ENCODE measurements around the gene TNFRSF1B.

TNFRSF1B gene

DNA sequence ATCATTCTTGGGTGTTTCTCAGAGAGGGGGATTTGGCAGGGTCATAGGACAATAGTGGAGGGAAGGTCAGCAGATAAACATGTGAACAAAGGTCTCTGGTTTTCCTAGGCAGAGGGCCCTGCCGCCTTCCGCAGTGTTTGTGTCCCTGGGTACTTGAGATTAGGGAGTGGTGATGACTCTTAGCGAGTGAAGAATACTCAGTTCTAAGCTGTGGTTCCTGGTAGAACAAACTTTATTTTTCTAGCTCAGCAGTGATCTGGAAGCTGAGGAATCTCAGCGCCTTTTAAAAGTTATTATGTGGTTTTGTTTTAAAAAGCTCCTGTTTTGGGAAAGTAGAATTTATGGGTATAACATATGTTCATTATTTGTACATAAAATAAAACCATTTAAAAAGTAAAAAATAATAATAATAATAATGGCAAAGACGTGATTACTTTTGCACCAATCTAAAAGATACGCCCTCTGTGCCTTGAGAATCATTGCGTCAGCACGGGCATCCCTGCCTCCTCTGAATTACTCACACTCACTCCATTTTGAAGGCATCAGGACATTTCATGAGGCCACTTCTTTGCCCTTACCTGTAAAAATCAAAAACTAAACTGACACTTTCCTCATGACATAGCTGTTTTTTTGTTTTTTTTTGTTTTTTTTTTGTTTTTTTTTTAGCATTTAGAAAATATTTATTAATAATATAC is 29.7 kb upstream of the TNFRSF1B start:
- Mint-ChIP-seq H3K9me3 (no peaks in the 10 kb centered on the region), H3K36me3 (peaks cover 20% of the 10 kb centered on the region), H3K4me3 (no peak overlapping the region), H3K4me1 (peaks cover 19% of the 10 kb centered on the region), H3K27ac (no peak overlapping the region)
- ATAC-seq (no peak), DNase-seq (ENCODE audit: low spot score in 2 of 2) (no peak)

DNA sequence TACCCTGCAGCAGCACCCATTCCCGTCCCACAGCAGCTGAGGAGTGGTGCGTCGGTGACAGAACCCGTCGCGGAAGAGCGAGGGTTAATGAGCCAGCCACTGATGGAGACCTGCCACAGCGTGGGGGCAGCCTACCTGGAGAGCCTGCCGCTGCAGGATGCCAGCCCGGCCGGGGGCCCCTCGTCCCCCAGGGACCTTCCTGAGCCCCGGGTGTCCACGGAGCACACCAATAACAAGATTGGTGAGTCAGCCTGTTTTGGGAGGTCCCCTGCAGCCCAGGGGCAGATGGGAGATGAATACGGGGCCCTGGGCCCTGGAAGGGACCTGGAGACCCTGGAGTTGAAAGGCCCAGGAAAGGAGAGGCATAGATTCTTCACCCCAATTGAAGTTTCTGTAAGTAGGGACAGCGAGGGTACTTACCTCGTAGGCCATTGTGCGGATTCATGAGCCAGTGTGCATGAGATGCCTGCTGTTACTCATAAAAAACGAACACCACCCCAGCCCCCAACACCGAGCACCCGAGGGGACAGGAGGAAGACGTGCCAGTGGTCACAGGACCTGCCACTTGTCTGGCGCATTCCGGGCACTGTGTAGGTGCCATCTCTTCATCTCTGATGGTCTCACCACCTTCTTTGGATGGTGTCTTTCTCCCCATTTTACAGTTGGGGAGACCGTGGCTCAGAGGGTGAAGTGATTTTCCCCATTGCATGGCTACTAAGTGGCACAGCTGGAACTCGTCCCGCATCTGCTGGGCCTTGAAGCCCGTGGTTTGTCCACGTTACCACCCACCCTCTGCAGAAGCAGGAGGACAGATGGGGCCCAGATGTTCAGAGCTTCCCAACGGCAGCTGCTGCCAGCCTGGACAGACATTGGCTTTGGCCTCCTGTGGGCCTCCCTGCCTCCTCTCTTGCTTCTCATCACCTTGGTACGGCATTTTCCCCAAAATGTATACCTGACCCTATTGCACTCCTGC is 28.3 kb upstream of the TNFRSF1B start:
- H3K27ac Mint-ChIP-seq, result peak overlapping the region; percentile 83
- no peak for DNase-seq (ENCODE audit: low spot score in 2 of 2)

DNA sequence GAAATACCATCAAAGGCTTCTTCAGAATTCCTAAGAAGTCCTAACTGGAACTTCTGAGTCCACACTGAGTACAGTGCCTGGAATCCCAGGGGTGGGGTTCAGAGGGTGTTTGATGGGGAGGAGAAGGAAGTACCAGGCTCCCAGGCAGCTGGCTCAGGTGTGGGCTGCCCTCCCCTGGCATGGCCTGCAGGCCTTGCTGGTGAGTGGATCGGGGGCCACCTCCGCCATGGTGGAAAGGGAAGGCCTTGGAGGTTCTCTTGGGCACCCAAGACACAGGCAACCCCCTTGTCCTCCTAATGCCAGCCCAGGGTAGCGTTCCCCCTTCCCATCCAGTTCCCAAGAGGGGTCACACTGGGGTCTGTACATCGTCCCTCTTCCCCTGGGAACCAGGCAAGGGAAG is 26.8 kb upstream of the TNFRSF1B start:
- Mint-ChIP-seq H3K36me3 (peaks cover 9% of the 10 kb centered on the region), H3K4me1 (peaks cover 19% of the 10 kb centered on the region), H3K4me3 (no peak overlapping the region), H3K27ac (peak overlapping the region; percentile 83), H3K9me3 (no peaks in the 10 kb centered on the region)
- DNase-seq (ENCODE audit: low spot score in 2 of 2) (no peak), ATAC-seq (no peak)

More for the DNA sequence above, 28.3 kb upstream of the TNFRSF1B start:
- ATAC-seq, result peak; percentile 31
- Mint-ChIP-seq H3K4me3 (no peak overlapping the region), H3K9me3 (no peaks in the 10 kb centered on the region), H3K4me1 (peaks cover 17% of the 10 kb centered on the region), H3K36me3 (peaks cover 11% of the 10 kb centered on the region)

DNA sequence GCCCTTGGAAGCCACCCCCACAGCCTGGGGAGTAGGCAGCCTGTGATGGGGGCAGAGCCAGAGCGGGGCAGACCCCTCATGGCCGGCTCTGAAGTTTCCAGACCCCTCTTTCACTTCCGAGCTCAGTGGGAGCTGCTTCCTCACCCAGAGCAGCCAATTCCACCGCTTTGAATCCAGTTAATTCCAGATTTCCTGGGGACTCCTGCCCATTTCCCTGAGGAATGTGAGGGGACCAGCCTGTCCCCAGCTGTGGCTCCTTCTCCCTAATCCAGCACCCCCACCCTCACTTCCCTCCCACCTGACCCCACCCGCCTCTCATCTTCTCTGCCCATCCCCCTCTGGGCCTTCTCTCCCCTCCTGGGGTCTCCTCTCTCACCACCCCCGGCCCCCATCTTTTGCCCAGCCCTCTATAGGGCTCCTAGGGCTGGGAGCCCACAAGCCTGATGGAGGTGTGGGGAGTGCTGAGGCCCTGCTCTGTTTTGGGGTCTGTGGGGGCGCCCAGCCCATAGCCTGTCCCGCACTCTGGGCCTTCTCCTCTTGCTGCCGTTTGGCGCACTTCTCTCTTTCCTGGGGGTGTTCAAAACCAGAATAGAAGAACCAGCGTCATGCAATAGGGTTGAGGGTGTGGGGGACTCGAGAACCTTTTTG is 26.2 kb upstream of the TNFRSF1B start:
- Mint-ChIP-seq H3K9me3 (no peaks in the 10 kb centered on the region), H3K4me3 (no peak overlapping the region), H3K4me1 (peaks cover 23% of the 10 kb centered on the region), H3K36me3 (peaks cover 9% of the 10 kb centered on the region), H3K27ac (no peak overlapping the region)
- no peak for DNase-seq (ENCODE audit: low spot score in 2 of 2)
- no peak for ATAC-seq

DNA sequence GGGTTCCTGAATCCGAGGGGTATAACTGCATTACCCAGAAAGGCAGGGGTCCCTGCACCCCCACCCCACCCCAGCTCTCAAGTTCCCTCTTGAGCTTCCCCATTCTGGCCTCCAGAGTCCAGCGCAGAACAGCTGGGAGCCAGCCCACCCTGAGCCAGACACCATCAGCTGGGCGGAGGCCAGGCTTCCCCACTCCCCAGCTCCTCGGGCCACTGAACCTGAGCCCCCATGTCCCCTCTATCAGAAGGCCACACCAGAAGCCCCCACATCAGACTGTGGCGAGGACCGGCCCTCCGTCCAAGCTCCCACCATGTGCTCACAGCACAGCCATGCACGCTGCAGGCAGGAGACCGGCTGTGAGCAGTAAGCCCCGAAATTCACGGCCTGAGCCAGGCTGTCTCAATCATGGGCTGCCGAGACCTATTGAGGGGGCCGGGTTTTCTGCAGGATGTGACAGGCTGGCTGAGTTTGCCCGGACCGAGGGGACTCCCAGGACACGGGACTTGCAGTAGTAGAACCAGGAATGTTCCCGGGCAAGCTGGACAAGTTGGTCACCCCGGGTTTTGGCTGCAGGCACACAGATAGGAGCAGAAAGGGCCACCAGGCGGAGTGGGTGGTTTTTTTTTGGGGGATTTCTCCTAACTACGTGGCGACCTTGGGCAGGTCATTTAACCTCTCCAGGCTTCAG is 25.5 kb upstream of the TNFRSF1B start:
- Mint-ChIP-seq H3K4me3 (no peak overlapping the region), H3K27ac (no peak overlapping the region), H3K4me1 (peaks cover 26% of the 10 kb centered on the region), H3K9me3 (no peaks in the 10 kb centered on the region), H3K36me3 (peaks cover 9% of the 10 kb centered on the region)
- DNase-seq (ENCODE audit: low spot score in 2 of 2), result no peak
- ATAC-seq, result no peak

DNA sequence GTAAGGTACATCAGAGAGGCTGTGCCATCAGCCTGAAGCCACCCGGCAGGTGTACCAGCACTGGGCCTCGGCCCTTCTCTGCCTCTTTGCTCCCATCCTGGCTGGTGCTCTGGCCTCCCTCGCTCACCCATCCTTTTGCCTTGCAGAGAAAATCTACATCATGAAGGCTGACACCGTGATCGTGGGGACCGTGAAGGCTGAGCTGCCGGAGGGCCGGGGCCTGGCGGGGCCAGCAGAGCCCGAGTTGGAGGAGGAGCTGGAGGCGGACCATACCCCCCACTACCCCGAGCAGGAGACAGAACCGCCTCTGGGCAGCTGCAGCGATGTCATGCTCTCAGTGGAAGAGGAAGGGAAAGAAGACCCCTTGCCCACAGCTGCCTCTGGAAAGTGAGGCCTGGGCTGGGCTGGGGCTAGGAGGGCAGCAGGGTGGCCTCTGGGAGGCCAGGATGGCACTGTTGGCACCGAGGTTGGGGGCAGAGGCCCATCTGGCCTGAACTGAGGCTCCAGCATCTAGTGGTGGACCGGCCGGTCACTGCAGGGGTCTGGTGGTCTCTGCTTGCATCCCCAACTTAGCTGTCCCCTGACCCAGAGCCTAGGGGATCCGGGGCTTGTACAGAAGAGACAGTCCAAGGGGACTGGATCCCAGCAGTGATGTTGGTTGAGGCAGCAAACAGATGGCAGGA is 24.5 kb upstream of the TNFRSF1B start:
- Mint-ChIP-seq H3K9me3 (no peaks in the 10 kb centered on the region), H3K27ac (peak overlapping the region; percentile 86), H3K36me3 (peaks cover 18% of the 10 kb centered on the region), H3K4me3 (no peak overlapping the region), H3K4me1 (peaks cover 36% of the 10 kb centered on the region)
- ATAC-seq (no peak), DNase-seq (ENCODE audit: low spot score in 2 of 2) (no peak)

DNA sequence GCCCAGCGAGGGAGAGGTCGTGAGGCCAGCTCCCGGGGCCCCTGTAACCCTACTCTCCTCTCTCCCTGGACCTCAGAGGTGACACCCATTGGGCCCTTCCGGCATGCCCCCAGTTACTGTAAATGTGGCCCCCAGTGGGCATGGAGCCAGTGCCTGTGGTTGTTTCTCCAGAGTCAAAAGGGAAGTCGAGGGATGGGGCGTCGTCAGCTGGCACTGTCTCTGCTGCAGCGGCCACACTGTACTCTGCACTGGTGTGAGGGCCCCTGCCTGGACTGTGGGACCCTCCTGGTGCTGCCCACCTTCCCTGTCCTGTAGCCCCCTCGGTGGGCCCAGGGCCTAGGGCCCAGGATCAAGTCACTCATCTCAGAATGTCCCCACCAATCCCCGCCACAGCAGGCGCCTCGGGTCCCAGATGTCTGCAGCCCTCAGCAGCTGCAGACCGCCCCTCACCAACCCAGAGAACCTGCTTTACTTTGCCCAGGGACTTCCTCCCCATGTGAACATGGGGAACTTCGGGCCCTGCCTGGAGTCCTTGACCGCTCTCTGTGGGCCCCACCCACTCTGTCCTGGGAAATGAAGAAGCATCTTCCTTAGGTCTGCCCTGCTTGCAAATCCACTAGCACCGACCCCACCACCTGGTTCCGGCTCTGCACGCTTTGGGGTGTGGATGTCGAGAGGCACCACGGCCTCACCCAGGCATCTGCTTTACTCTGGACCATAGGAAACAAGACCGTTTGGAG is 23.7 kb upstream of the TNFRSF1B start:
- peak overlapping the region; percentile 13 for H3K4me3 Mint-ChIP-seq
- DNase-seq (ENCODE audit: low spot score in 2 of 2) (no peak), ATAC-seq (no peak)
- peaks cover 18% of the 10 kb centered on the region for H3K36me3 Mint-ChIP-seq
- no peaks in the 10 kb centered on the region for H3K9me3 Mint-ChIP-seq
- peaks cover 44% of the 10 kb centered on the region for H3K4me1 Mint-ChIP-seq
- H3K27ac Mint-ChIP-seq, result peak overlapping the region; percentile 86

DNA sequence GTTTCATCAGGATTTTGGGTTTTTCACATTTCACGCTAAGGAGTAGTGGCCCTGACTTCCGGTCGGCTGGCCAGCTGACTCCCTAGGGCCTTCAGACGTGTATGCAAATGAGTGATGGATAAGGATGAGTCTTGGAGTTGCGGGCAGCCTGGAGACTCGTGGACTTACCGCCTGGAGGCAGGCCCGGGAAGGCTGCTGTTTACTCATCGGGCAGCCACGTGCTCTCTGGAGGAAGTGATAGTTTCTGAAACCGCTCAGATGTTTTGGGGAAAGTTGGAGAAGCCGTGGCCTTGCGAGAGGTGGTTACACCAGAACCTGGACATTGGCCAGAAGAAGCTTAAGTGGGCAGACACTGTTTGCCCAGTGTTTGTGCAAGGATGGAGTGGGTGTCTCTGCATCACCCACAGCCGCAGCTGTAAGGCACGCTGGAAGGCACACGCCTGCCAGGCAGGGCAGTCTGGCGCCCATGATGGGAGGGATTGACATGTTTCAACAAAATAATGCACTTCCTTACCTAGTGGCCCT is 23.1 kb upstream of the TNFRSF1B start:
- peaks cover 49% of the 10 kb centered on the region for H3K4me1 Mint-ChIP-seq
- H3K36me3 Mint-ChIP-seq, result peaks cover 18% of the 10 kb centered on the region
- peak overlapping the region; percentile 13 for H3K4me3 Mint-ChIP-seq
- H3K27ac Mint-ChIP-seq, result peak overlapping the region; percentile 86
- ATAC-seq, result peak; percentile 6
- no peaks in the 10 kb centered on the region for H3K9me3 Mint-ChIP-seq
- no peak for DNase-seq (ENCODE audit: low spot score in 2 of 2)

DNA sequence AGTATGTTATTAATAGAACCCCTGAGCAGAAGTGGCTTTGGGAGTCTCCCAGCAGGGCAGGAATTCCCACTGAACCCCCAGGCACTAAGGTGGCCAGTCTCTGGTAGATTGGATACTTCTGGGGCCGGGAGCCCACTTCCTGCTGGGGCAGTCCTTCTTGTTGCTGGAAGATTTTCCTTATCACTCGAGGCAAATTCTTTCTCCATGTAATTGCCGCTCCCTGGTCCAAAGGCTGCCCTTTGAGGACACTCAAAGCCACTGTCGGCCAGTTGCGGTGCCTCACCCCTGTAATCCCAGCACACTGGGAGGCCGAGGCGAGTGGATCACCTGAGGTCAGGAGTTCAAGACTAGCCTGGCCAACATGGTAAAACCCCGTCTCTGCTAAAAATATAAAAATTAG is 22.6 kb upstream of the TNFRSF1B start:
- Mint-ChIP-seq H3K36me3 (peaks cover 22% of the 10 kb centered on the region), H3K27ac (peak overlapping the region; percentile 86), H3K4me1 (peaks cover 54% of the 10 kb centered on the region), H3K9me3 (no peaks in the 10 kb centered on the region), H3K4me3 (no peak overlapping the region)
- DNase-seq (ENCODE audit: low spot score in 2 of 2), result no peak
- no peak for ATAC-seq

DNA sequence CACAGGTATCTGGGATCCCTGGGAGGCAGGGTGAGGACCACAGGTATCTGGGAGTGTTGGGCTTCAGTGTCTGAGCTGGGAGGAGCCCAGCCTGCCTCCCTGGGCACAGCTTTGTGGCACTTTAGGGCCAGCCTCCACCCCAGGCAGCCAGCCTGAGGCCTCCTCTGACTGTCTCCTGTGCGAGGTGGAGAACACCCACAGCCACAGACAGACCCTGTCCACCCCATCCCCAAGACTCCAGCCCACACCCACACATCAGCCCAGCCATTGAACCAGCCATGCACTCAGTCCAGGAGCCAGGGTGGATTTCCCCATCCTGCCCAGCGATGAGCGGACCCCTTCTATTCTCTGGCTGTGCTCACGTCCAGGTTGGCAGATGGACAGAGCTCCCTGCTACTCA is 21.8 kb upstream of the TNFRSF1B start:
- ATAC-seq, result no peak
- no peak for DNase-seq (ENCODE audit: low spot score in 2 of 2)
- Mint-ChIP-seq H3K4me3 (no peak overlapping the region), H3K4me1 (peaks cover 62% of the 10 kb centered on the region), H3K27ac (peak overlapping the region; percentile 69), H3K9me3 (peaks cover 2% of the 10 kb centered on the region), H3K36me3 (peaks cover 25% of the 10 kb centered on the region)

DNA sequence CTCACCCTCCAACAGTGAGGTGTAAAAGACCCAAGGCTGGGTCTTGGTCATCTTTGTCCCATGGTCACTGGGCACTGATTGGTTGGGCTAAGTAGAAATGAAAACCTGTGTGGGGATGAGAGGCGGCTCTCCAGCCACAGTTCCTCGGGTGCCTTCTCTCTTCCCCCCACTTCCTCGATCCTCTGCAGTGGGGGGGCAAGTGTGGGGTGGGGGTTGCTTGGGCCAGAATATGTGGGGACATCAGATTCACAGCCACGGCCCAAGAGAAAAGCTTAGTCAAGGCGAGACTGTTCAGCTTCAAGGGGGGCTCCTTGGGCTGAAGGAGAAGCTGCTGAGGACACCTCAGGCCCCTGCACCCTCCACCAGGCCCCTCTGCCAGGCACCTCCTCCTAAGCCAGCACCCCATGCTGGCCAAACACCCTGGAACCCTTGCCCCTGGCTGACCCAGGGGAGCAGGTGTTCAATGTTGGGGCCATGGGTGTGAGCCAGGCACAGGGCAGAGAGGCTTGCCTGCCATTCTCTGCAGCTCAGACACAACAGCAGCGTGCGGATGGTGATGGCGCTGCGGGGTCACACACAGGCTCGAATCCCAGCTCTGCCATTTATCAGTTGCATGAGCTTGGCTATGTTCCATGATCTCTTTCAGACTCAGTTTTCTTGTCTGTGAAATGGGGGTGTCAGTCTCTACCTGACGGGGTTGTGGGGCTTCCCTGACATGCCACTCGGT is 21.0 kb upstream of the TNFRSF1B start:
- ATAC-seq, result no peak
- Mint-ChIP-seq H3K9me3 (peaks cover 2% of the 10 kb centered on the region), H3K27ac (peak overlapping the region; percentile 90), H3K36me3 (peaks cover 25% of the 10 kb centered on the region), H3K4me3 (no peak overlapping the region), H3K4me1 (peaks cover 70% of the 10 kb centered on the region)
- no peak for DNase-seq (ENCODE audit: low spot score in 2 of 2)

DNA sequence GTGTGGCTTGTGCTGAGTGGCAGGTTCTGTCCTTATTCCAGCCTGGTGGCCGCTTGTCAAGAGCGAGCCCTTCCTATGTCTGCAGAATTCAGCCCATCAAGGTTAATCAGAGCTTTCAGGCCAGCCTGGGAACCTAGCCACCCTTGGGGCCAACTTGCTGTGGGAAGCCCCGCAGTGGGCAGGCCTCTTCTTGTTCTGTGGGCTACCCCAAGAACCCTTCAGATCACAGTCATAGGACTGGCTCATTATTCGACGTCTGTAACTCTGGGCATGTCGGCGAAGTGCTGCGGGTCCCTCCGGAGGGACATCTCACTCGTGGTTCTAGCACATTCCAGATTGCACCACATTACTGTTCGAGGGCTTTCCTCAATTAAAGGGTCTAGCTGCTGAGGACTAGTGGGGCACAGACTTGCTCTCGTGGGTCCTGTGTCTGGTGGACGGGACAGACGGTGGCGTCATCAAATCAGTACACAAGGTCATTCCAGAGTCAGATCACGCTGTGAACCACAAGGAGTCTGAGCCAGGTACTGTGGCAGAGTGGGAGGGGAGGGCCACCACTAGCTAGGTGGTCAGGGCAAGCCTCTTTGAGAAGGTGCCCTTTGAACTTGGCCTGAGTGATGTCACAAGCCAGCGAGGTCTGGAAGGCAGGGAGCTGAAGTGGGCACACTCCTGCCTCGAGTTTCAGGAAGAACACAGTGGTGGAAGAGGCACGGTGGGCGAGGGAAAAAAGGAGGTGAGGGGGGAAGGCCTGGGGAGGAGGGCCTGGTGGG is 20.3 kb upstream of the TNFRSF1B start:
- Mint-ChIP-seq H3K4me3 (peak overlapping the region; percentile 27), H3K36me3 (peaks cover 30% of the 10 kb centered on the region), H3K9me3 (peaks cover 2% of the 10 kb centered on the region), H3K4me1 (peaks cover 72% of the 10 kb centered on the region), H3K27ac (peak overlapping the region; percentile 90)
- ATAC-seq, result no peak
- no peak for DNase-seq (ENCODE audit: low spot score in 2 of 2)
